KMS-11 (cell line): Measurements from ENCODE around the gene LSM10.

Experiments used
- H2AFZ ChIP-seq: fragments of 200-600 bp; sonication (generic); 2 replicates; pipeline ENCODE4 v1.6.1; 2016; ENCODE audit warnings: antibody characterized with exemption, mixed run types, low read depth
- H3K27ac ChIP-seq: fragments of 200-600 bp; sonication (generic); 2 replicates; pipeline ENCODE4 v1.6.1; 2016; ENCODE audit warnings: mild to moderate bottlenecking, mixed run types
- H3K27me3 ChIP-seq: fragments of 200-600 bp; sonication (generic); 2 replicates; pipeline ENCODE4 v1.6.1; 2017; ENCODE audit warnings: mild to moderate bottlenecking, low read depth, mixed run types, moderate library complexity; ENCODE audit not compliant: insufficient read depth
- H3K36me3 ChIP-seq: fragments of 200-600 bp; sonication (generic); 2 replicates; pipeline ENCODE4 v1.6.1; 2017; ENCODE audit warnings: mild to moderate bottlenecking, mixed run types; ENCODE audit not compliant: insufficient read depth
- H3K4me1 ChIP-seq: fragments of 200-600 bp; sonication (generic); 2 replicates; pipeline ENCODE4 v1.6.1; 2016; ENCODE audit warnings: mild to moderate bottlenecking, low read depth, mixed run types; ENCODE audit not compliant: poor library complexity, severe bottlenecking
- H3K4me2 ChIP-seq: fragments of 200-600 bp; sonication (generic); 2 replicates; pipeline ENCODE4 v1.7.0; 2016; ENCODE audit warnings: mild to moderate bottlenecking, mixed run types
- H3K4me3 ChIP-seq: fragments of 200-600 bp; sonication (generic); IDR thresholded peaks from 2 replicates; pipeline ENCODE4 v1.6.1; 2017; ENCODE audit warnings: low read depth, low read length, mixed read lengths; ENCODE audit not compliant: insufficient read depth
- H3K79me2 ChIP-seq: fragments of 200-600 bp; sonication (generic); 2 replicates; pipeline ENCODE4 v1.6.1; 2016; ENCODE audit warnings: low read depth, mixed run types; ENCODE audit not compliant: insufficient read depth
- H3K9ac ChIP-seq: fragments of 200-600 bp; sonication (generic); 2 replicates; pipeline ENCODE4 v1.6.1; 2016; ENCODE audit warnings: mild to moderate bottlenecking, mixed run types
- H4K20me1 ChIP-seq: fragments of 200-600 bp; sonication (generic); 2 replicates; pipeline ENCODE4 v1.6.1; 2016; ENCODE audit warnings: mild to moderate bottlenecking, mixed run types; ENCODE audit not compliant: insufficient read depth
- CTCF ChIP-seq: fragments of 200-600 bp; sonication (generic); conservative IDR thresholded peaks from 2 replicates; pipeline ENCODE4 v1.6.1; 2017; ENCODE audit warnings: low read depth, mild to moderate bottlenecking, antibody characterized with exemption, low read length, moderate library complexity, mixed read lengths

Gene LSM10

GRCh38 chr1:36387141-36387949 lies 10.4 kb downstream of the LSM10 start:
- Histone ChIP-seq H4K20me1 (no peaks in the 10 kb centered on the region), H3K9ac (peak overlapping the region; percentile 80), H3K4me1 (peaks cover 52% of the 10 kb centered on the region), H3K27ac (peak overlapping the region; percentile 92), H3K4me3 (peak overlapping the region; percentile 68), H3K79me2 (peaks cover 30% of the 10 kb centered on the region), H2AFZ (peak overlapping the region; percentile 44; the same call in 1 of the 2 replicates), H3K4me2 (peak overlapping the region; percentile 81), H3K36me3 (no peaks in the 10 kb centered on the region), H3K27me3 (no peaks in the 10 kb centered on the region)
- TF ChIP-seq CTCF: no peak

- Histone ChIP-seq H3K4me1 (peaks cover 52% of the 10 kb centered on the region), H3K4me3 (peak overlapping the region; percentile 77), H3K9ac (peak overlapping the region; percentile 80), H3K4me2 (peak overlapping the region; percentile 81), H3K27ac (peak overlapping the region; percentile 92), H3K36me3 (no peaks in the 10 kb centered on the region), H2AFZ (peak overlapping the region; percentile 44), H4K20me1 (no peaks in the 10 kb centered on the region), H3K27me3 (no peaks in the 10 kb centered on the region), H3K79me2 (peaks cover 38% of the 10 kb centered on the region)
- TF ChIP-seq CTCF: no peak
Observed at GRCh38 chr1:36386265-36387140, 11.2 kb downstream of the LSM10 start.

- H3K36me3 ChIP-seq: no peaks in the 10 kb centered on the region
- H3K79me2 ChIP-seq: peaks cover 41% of the 10 kb centered on the region
- H3K4me1 ChIP-seq: peaks cover 47% of the 10 kb centered on the region
- peak within 1 kb of the TSS; percentile 89 for H3K4me3 ChIP-seq
- no peaks in the 10 kb centered on the region for H3K27me3 ChIP-seq
- H3K9ac ChIP-seq: peak within 1 kb of the TSS; percentile 80
- H2AFZ ChIP-seq: peak within 1 kb of the TSS; percentile 72
- no peak for TF ChIP-seq CTCF
- H3K4me2 ChIP-seq: peak within 1 kb of the TSS; percentile 98
- H4K20me1 ChIP-seq: no peaks in the 10 kb centered on the region
- H3K27ac ChIP-seq: peak within 1 kb of the TSS; percentile 92
Observed at GRCh38 chr1:36385410-36386264, 12.1 kb downstream of the LSM10 start, which contains the start of gene STK40. Gene STK40, minus strand, starts transcription at chr1:36385924. Its CDS starts 24,592 bp downstream, at chr1:36361332.
